Nephron (organoid): ENCODE measurements around the gene TLL1.

Experiments used
- H3K27ac Mint-ChIP-seq, 3 experiments: 2 replicates each; pipeline ENCODE4 v1.8.0; 2020; ENCODE audit warnings: mixed read lengths in 3 of 3, mild to moderate bottlenecking in 2 of 3, moderate library complexity in 1 of 3
- H3K27me3 Mint-ChIP-seq: 2 replicates; pipeline ENCODE4 v1.8.0; 2021; ENCODE audit warnings: low read depth, mild to moderate bottlenecking, moderate library complexity, mixed read lengths
- H3K36me3 Mint-ChIP-seq: 2 replicates; pipeline ENCODE4 v1.8.0; 2020; ENCODE audit warnings: low read depth, mixed read lengths
- H3K4me1 Mint-ChIP-seq: 2 replicates; pipeline ENCODE4 v1.8.0; 2020; ENCODE audit warnings: mixed read lengths
- H3K4me3 Mint-ChIP-seq, 3 experiments: 2 replicates each; pipeline ENCODE4 v1.8.0; 2020; ENCODE audit warnings: mild to moderate bottlenecking in 3 of 3, mixed read lengths in 3 of 3, moderate library complexity in 2 of 3
- H3K9me3 Mint-ChIP-seq: 2 replicates; pipeline ENCODE4 v1.8.0; 2020; ENCODE audit warnings: mixed read lengths
- TF ChIP-seq, protein P1 (sequence below), 3 experiments: fragments of 200-600 bp; sonication (generic); IDR thresholded peaks; one replicate each; pipeline ENCODE4 v1.5.0; 2021; ENCODE audit warnings: antibody characterized with exemption in 3 of 3; ENCODE audit not compliant: unreplicated experiment in 3 of 3

The TLL1 gene

DNA sequence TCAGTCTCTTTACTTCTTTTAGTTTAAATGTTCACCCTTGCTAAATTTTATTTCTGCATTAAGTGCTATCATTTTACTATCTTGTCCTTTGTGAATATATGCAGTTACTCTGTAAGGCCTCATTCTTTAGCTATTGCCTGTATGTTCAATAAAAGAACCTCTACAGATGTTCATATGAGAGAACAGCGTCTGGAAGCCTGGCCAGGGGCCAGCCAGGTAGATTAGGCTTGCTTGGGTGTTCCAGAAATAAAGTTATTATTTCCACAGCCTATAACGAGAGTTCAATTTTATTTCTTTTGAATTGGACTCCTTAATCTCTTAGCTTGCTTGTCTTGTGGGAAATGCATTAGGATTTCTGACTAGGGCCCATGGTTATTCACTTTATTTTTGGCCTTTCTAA, 214.5 kb downstream of the TLL1 start:
- no peaks in the 10 kb centered on the region for H3K27me3 Mint-ChIP-seq
- no peaks in the 10 kb centered on the region for H3K4me1 Mint-ChIP-seq
- H3K9me3 Mint-ChIP-seq = no peaks in the 10 kb centered on the region
- no peaks in the 10 kb centered on the region for H3K36me3 Mint-ChIP-seq
- H3K4me3 Mint-ChIP-seq = no peak overlapping the region
- no peak overlapping the region for H3K27ac Mint-ChIP-seq
- TF ChIP-seq, protein P1, sequence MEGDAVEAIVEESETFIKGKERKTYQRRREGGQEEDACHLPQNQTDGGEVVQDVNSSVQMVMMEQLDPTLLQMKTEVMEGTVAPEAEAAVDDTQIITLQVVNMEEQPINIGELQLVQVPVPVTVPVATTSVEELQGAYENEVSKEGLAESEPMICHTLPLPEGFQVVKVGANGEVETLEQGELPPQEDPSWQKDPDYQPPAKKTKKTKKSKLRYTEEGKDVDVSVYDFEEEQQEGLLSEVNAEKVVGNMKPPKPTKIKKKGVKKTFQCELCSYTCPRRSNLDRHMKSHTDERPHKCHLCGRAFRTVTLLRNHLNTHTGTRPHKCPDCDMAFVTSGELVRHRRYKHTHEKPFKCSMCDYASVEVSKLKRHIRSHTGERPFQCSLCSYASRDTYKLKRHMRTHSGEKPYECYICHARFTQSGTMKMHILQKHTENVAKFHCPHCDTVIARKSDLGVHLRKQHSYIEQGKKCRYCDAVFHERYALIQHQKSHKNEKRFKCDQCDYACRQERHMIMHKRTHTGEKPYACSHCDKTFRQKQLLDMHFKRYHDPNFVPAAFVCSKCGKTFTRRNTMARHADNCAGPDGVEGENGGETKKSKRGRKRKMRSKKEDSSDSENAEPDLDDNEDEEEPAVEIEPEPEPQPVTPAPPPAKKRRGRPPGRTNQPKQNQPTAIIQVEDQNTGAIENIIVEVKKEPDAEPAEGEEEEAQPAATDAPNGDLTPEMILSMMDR (IDR thresholded peaks at IDR 0.05; ENCODE audit: unreplicated experiment in 3 of 3) = no peak

DNA sequence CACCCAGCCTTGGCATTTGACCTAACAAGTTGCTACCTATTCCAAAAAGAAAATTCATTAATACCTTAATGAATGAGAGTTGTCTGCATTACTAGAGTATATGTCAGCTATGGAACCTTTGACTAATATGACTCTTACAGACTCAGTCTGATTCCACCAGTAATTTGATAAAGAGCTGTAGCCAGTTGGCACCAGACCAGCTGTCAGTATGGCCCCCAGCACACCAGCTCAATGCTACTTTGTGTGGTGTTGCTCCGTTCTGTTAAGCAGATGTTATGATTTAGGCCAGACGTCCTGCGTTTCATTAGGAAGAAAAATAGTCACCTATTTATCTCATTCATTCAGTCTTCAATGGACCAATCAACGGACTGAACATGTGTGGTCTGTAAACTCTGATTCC, 215.5 kb downstream of the TLL1 start:
- TF ChIP-seq, protein P1 (IDR thresholded peaks at IDR 0.05; ENCODE audit: unreplicated experiment in 3 of 3) = no peak
- no peak overlapping the region for H3K4me3 Mint-ChIP-seq
- H3K27ac Mint-ChIP-seq = no peak overlapping the region

GRCh38 chr4:166091146-166091545, 218.1 kb downstream of the TLL1 start:
- H3K27ac Mint-ChIP-seq = no peak overlapping the region
- TF ChIP-seq, protein P1 (IDR thresholded peaks at IDR 0.05; ENCODE audit: unreplicated experiment in 3 of 3) = no peak
- peaks cover 11% of the 10 kb centered on the region for H3K4me1 Mint-ChIP-seq

More for the DNA sequence above, 215.5 kb downstream of the TLL1 start:
- Mint-ChIP-seq H3K27me3 (no peaks in the 10 kb centered on the region), H3K9me3 (no peaks in the 10 kb centered on the region), H3K4me1 (peaks cover 6% of the 10 kb centered on the region), H3K36me3 (no peaks in the 10 kb centered on the region)

GRCh38 chr4:166091912-166092510, 219.0 kb downstream of the TLL1 start:
- H3K36me3 Mint-ChIP-seq = no peaks in the 10 kb centered on the region
- H3K4me1 Mint-ChIP-seq = peaks cover 11% of the 10 kb centered on the region
- no peak overlapping the region for H3K4me3 Mint-ChIP-seq
- no peaks in the 10 kb centered on the region for H3K9me3 Mint-ChIP-seq
- TF ChIP-seq, protein P1 (IDR thresholded peaks at IDR 0.05; ENCODE audit: unreplicated experiment in 3 of 3) = peak; percentile 69 to 82 (median 70)
- H3K27me3 Mint-ChIP-seq = no peaks in the 10 kb centered on the region
- no peak overlapping the region for H3K27ac Mint-ChIP-seq

More at GRCh38 chr4:166091146-166091545, 218.1 kb downstream of the TLL1 start:
- Mint-ChIP-seq H3K4me3 (no peak overlapping the region), H3K9me3 (no peaks in the 10 kb centered on the region), H3K27me3 (no peaks in the 10 kb centered on the region), H3K36me3 (no peaks in the 10 kb centered on the region)

DNA sequence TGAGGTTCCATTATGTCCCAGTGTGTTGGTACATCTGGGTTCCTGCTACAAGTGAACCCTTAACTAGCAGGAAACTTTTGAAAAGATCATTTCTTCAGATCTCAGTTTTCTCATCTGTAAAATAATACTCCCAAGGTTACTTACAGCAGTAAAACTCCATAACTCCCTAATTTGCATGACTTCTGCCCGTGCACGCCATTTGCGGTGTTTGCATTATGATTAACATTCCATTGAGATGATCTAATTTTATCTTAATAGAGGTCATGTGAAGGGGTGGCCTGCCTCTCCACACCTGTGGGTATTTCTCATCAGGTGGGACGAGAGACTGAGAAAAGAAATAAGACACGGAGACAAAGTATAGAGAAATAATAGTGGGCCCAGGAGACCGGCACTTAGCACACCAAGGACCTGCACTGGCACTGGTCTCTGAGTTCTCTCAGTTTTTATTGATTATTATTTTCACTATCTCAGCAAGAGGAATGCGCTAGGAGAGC, 219.8 kb downstream of the TLL1 start:
- no peak overlapping the region for H3K4me3 Mint-ChIP-seq
- peak overlapping the region; percentile 7 to 74 (median 50) for H3K27ac Mint-ChIP-seq
- H3K36me3 Mint-ChIP-seq = no peaks in the 10 kb centered on the region
- peaks cover 1% of the 10 kb centered on the region for H3K27me3 Mint-ChIP-seq
- TF ChIP-seq, protein P1 (IDR thresholded peaks at IDR 0.05; ENCODE audit: unreplicated experiment in 3 of 3) = no peak
- peaks cover 11% of the 10 kb centered on the region for H3K4me1 Mint-ChIP-seq
- no peaks in the 10 kb centered on the region for H3K9me3 Mint-ChIP-seq

DNA sequence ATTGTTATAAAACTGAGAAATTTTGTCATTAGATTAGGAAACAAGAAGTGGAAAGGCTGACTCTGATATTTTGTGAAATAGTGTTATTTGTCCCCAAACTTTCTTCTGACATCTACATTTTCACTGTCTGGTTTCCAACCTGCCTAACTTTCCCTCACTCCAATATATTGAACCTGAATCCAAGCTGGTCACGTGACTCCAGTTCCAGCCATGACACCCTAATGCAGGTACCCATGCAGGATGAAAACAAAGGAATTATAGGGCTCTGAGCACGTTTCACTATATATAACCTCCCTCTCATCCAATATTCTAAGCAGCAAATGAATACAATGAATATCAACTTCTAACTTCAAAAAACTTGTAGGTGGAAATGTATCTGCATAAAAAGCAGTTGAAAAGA, 231.6 kb downstream of the TLL1 start:
- Mint-ChIP-seq H3K27ac (no peak overlapping the region), H3K36me3 (no peaks in the 10 kb centered on the region), H3K4me3 (no peak overlapping the region), H3K4me1 (no peaks in the 10 kb centered on the region), H3K27me3 (no peaks in the 10 kb centered on the region), H3K9me3 (no peaks in the 10 kb centered on the region)
- TF ChIP-seq, protein P1 (IDR thresholded peaks at IDR 0.05; ENCODE audit: unreplicated experiment in 3 of 3) = no peak
